GM12801 (cell line): Measurements from ENCODE around the gene MOCS3.
A peak's percentile ranks its signal among the peaks of the same experiment; 100 is the strongest.

ENCODE experiments used
- CTCF ChIP-seq: IDR thresholded peaks from one replicate; pipeline ENCODE4 v1.5.1; 2011; ENCODE audit warnings: control low read depth; ENCODE audit not compliant: insufficient read length; ENCODE audit errors: extremely low read depth

MOCS3 gene

DNA sequence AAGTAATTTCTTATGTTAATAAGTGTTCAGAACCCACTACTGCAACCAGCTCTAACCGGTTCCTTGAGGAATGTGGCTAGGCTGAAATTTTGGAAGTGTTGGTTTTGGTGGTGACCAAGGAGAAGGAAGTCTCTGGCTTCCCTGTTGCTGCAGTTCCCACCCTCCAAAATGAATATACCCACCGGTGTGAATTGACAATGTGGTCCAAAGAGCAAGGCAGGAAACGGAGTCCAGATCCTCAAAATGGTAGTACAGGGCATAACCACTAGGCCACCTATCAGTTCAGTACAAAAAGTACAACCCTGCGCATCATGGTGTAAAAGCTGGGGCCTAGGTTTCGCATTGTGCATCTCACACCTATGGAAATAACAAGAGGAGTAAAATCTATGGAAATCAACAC is 30.1 kb upstream of the MOCS3 start:
- TF ChIP-seq CTCF = no peak

- TF ChIP-seq CTCF = peak; percentile 89
Measured at GRCh38 chr20:50929299-50930138, 29.1 kb upstream of the MOCS3 start.

DNA sequence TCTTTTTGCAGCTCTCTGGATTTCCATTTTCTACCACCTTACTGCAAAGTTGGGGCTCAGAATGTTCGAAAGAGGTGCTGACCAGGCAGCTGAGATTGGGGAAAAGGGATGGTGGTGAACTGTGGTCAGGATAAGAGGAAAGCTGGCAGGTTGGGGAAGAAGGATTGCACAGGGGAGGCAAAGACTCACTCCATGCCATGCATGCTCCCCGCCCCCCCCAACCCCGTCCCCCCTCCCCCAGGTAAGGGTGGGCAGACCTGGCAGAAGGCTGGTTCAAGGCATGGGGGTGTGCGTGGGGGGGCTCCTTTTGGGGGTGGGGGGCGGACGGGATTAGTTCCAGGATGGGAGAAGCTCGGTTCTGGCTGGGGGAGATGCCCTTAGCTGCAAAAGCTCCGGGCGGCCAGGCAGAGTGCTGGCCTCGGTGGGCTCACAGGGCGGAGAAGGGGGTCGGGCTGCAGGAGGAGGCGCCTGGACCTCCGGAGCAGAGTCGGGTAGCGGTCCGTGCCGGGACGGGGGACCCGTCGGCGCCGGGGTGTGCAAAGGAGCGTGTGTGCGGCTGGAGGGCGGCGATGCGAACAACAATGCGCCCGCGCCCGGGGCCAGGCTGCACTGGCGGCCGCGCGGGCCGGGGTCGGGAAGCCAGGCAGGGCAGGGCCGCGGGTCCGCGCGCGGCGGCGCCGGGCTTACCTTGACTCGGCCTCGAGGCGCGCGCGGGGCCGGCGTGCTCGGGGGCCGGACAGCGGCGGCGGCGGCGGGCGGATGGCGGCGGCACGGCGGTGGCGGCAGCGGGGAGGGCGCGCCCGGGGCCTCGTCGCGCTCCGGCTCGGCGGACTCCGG is 28.3 kb upstream of the MOCS3 start:
- no peak for TF ChIP-seq CTCF

- TF ChIP-seq CTCF = no peak
Measured at GRCh38 chr20:50930976-50931305, 27.7 kb upstream of the MOCS3 start.

DNA sequence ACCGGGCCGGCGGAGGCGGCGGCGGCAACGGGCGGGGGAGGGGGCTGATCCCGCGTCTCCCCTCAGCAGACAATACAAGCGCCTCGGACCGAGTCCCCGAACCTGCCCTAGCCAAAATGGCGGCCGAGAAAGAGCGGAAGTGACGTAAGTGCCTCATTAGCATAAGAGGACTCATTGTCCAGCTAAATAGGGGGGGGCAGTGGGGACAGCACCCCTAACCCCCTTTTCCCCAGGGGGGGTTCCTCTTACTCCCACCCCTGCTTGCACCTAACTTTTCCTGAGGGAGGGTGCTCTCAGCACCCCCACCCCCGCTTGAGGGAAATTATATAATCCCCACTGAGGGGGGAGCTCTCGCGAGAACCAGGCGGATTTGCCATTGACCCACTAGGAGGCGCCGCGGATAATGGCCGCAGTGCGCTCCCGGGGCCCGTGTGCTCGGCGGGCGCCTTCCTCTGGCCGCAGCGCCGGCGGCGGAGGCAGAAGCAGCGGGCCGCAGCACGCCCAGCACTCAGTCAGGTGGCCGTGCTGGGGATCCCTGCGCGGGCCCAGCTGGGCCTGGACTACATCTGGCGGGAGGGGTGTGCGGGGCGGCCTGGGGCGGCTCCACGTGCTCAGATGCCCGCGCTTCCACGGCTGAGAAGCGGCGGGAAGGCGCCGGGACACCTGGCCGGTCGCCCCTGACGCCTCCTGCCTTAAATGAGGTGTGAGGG is 27.2 kb upstream of the MOCS3 start, which contains the start of gene ADNP:
Gene ADNP, minus strand, starts transcription at position 132 of the 710 bp plus-strand sequence. CDS start 27,441 bp downstream, outside the sequence.
- no peak for TF ChIP-seq CTCF

GRCh38 chr20:50932016-50932485 is 26.6 kb upstream of the MOCS3 start:
- no peak for TF ChIP-seq CTCF
